Neural progenitor cell (in vitro differentiated cells): ENCODE measurements around the gene RAB3A.

Source experiments
- CTCF ChIP-seq: fragments of 200-600 bp; sonication (generic); IDR thresholded peaks from 2 replicates; pipeline ENCODE4 v1.5.1; 2017; ENCODE audit warnings: antibody characterized with exemption, mild to moderate bottlenecking
- EZH2 ChIP-seq: fragments of 200-600 bp; sonication (generic); IDR thresholded peaks from 2 replicates; pipeline ENCODE4 v1.6.1; 2017; ENCODE audit warnings: antibody characterized with exemption, mild to moderate bottlenecking, moderate library complexity
- EZH2phosphoT487 ChIP-seq: fragments of 200-600 bp; sonication (generic); IDR thresholded peaks from 2 replicates; pipeline ENCODE4 v1.6.1; 2017; ENCODE audit warnings: antibody characterized with exemption

GRCh38 chr19:18153556-18154134, 50.2 kb downstream of the RAB3A start:
- TF ChIP-seq EZH2phosphoT487 (no peak), CTCF (no peak), EZH2 (no peak)
